HEK293T (cell line): ENCODE measurements around the gene STXBP6.

Experiments used
- BHLHE40 ChIP-seq: fragments of 450-650 bp; IDR thresholded peaks from 2 replicates; pipeline ENCODE4 v1.6.1; 2016; ENCODE audit warnings: mild to moderate bottlenecking, moderate library complexity, borderline replicate concordance
- CTBP1 ChIP-seq: fragments of 450-650 bp; IDR thresholded peaks from 2 replicates; pipeline ENCODE4 v1.6.1; 2016; ENCODE audit warnings: borderline replicate concordance
- ELF4 ChIP-seq: fragments of 450-650 bp; IDR thresholded peaks from 2 replicates; pipeline ENCODE4 v1.6.1; 2017; ENCODE audit warnings: antibody characterized with exemption
- FOXK2 ChIP-seq: fragments of 450-650 bp; IDR thresholded peaks from 2 replicates; pipeline ENCODE4 v1.6.1; 2016; ENCODE audit warnings: mild to moderate bottlenecking
- FOXM1 ChIP-seq: fragments of 450-650 bp; IDR thresholded peaks from 2 replicates; pipeline ENCODE4 v1.6.1; 2017; ENCODE audit warnings: mild to moderate bottlenecking, borderline replicate concordance
- L3MBTL2 ChIP-seq: fragments of 450-650 bp; conservative IDR thresholded peaks from 2 replicates; pipeline ENCODE4 v1.6.1; 2016; ENCODE audit warnings: mild to moderate bottlenecking
- NFRKB ChIP-seq: fragments of 450-650 bp; IDR thresholded peaks from 2 replicates; pipeline ENCODE4 v1.6.1; 2016; ENCODE audit warnings: mild to moderate bottlenecking, moderate library complexity
- SP1 ChIP-seq: fragments of 450-650 bp; IDR thresholded peaks from 2 replicates; pipeline ENCODE4 v1.6.1; 2017
- SUZ12 ChIP-seq: fragments of 450-650 bp; IDR thresholded peaks from 2 replicates; pipeline ENCODE4 v1.6.1; 2016; ENCODE audit warnings: mild to moderate bottlenecking
- TARDBP ChIP-seq: fragments of 450-650 bp; IDR thresholded peaks from 2 replicates; pipeline ENCODE4 v1.6.1; 2016
- ZNF384 ChIP-seq: fragments of 450-650 bp; IDR thresholded peaks from 2 replicates; pipeline ENCODE4 v1.6.1; 2016
- TF ChIP-seq, protein P1 (sequence below): fragments of 450-650 bp; IDR thresholded peaks from 2 replicates; pipeline ENCODE4 v1.6.1; 2016

DNA sequence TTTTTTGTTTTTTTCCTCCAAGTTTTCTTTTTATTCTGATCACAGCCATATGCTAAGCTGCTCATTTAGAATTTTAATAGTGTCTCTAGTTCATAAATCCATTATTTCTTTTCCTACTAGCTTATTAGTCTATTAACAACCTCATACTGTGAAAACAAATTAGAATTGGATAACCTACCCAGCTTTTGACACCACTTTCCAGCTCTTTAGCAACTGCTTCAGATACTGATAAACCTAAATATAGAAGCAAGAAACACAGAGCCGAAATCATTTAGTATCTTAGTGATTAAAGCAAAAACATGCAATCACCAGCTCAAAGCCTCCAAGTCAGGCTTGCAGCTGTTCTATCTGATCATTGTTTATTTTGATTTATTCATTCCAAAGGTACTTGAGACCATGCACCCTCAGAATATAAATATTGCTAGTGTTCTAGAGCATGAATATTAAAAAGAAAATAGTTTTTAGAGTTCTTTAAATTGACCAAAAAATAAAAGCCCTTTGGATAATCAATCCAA, 121.5 kb downstream of the STXBP6 start:
- TF ChIP-seq BHLHE40 (no peak), NFRKB (no peak), ZNF384 (no peak), TARDBP (no peak), L3MBTL2 (no peak), FOXM1 (no peak), ELF4 (no peak), SP1 (no peak), SUZ12 (no peak), FOXK2 (no peak), CTBP1 (no peak)
- TF ChIP-seq, protein P1, sequence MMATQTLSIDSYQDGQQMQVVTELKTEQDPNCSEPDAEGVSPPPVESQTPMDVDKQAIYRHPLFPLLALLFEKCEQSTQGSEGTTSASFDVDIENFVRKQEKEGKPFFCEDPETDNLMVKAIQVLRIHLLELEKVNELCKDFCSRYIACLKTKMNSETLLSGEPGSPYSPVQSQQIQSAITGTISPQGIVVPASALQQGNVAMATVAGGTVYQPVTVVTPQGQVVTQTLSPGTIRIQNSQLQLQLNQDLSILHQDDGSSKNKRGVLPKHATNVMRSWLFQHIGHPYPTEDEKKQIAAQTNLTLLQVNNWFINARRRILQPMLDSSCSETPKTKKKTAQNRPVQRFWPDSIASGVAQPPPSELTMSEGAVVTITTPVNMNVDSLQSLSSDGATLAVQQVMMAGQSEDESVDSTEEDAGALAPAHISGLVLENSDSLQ: no peak
